ENCODE data around the gene CABP4.

CABP4 gene

GRCh38 chr11:67436459-67437081 is 18.6 kb upstream of the CABP4 start:
- peak; percentile 54 for DNase-seq

GRCh38 chr11:67437082-67437808 is 17.9 kb upstream of the CABP4 start, which contains the start of gene PTPRCAP:
Gene PTPRCAP, minus strand, starts transcription at chr11:67437682. Its CDS starts 63 bp downstream, at chr11:67437619.
- peak; percentile 28 for DNase-seq

GRCh38 chr11:67437809-67438157 is 17.4 kb upstream of the CABP4 start:
- no peak for DNase-seq

DNA sequence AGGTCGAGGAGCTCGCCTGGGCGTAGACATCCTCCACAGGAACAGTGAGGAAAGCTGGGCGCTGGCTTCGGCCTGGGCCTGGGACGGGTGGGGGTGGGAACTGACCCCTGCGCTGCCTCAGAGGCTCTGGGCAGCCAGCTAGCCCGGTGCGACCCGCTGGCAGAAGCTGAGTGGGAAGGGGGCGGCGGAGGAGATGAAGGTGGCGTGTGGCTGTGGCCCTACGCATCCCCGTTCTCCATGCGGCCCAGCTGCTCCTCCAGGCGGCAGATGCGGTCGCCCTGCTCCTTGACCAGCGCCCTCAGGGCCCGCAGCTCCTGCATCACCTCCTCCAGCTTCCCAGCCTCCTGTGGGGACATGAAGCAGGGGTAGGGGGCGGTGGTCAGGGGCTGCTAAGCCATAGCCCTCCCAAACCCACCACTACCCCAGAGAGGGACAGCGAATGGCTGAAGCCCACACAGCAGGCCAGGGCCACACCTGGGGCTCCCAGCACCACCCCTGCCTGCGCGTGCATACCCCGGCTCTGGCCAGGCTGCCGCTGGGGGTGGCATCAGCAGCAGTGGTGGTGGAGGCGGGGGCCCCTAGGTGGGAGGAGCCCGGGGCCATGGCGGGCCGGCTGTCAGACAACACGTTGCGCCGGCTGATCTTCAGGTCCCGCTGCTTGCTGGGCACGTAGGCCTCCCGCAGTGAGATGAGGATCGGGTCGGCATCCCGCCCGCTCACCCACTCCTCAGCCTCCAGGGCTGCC is 16.8 kb upstream of the CABP4 start:
- DNase-seq, result no peak

DNA sequence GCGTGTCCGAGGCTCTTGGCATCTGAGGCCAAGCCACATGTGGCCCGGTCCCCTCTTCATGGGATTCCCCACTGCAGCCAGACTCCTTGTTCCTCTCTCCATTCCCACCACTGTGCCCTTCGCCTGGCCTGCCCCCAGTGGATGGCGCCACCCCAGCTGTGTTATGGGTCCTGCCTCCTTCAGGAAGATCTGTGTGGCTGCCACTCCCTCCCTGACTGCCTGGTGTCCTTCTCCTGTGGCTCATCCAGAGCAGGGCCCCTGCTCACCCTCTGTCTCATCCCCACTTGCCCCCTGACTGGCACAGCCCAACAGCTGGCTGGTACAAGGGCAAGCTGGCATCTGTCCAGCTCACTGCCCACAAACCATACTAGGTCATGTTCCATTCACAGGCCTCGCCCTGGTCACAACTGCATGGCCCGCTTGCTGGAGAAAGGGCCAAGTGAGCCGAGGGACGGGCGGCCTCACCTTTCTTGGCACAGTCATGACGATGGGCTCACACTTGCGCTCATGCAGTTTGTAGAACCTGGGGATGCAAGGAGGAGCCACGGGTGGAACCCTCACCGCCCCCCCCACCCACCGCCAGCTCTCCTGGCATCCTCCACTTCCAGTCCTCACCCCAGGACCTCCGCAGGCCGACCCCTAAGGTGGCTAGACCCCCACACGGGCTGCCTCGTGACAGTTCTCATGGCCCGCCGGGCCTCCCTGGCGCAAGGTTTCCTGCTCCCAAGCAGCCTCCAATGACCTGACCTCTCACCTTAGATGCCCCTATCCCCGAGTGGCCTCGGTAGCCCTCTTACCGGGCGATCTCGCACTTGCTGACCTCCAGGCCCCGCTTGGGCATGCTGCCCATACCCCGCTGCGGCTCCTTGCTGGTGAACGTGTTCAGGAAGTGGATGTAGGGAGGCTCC is 15.6 kb upstream of the CABP4 start:
- DNase-seq, result peak; percentile 29

GRCh38 chr11:67440229-67441097 is 14.7 kb upstream of the CABP4 start:
- no peak for DNase-seq

DNA sequence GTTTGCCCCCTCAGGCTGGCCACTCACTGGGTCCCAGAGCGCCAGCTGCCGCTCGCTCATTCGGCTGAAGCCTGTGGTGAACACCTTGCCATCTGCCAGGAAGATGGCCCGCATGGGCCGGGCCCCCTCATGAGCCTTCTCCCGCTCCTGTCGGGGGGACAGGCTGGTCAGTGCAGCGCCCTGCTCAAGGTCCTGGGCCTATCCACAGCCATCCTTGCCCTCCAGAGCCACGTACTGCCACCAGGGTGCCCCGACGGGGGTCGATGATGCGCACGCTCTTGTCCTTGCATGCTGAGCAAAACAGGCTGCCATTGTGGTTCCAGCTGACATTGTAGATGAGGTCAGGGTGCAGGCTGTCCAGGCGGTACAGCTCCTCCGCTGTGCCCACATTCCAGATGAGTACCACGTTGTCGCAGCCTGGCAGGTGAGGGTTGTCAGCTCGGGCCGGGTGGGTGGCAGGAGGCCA is 14.0 kb upstream of the CABP4 start:
- DNase-seq, result no peak

DNA sequence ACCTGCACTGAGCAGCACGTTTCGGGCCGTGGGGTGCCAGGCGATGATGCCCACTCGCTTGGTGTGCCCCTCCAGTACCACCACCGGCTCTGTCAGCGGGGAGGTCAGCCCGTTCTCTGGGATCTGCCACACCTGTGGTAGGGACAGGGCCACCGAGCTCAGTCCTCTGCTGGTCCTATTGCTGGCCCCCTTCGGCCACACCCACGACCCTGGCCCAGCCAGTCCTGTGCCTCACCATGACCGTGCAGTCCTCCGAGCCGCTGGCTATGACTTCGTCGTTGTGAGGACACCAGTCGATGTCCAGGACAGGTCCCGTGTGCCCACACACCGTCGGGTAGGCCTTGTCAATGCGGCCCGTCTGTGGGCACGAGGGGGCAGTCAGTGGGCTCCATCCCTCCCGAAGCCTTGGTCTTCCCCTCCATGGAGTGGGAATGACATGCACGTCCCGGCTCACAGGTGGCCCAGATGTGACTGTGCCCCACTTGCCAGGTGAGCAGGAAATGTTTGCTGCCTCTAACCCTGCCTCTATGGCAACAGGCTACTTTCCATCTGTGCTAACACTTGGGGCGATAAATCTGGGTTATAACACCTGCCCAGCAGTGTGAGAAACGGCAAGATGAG is 13.3 kb upstream of the CABP4 start:
- no peak for DNase-seq

GRCh38 chr11:67442504-67443404 is 12.4 kb upstream of the CABP4 start:
- no peak for DNase-seq

- no peak for DNase-seq
Observed at GRCh38 chr11:67445515-67445914, 9.6 kb upstream of the CABP4 start.

DNA sequence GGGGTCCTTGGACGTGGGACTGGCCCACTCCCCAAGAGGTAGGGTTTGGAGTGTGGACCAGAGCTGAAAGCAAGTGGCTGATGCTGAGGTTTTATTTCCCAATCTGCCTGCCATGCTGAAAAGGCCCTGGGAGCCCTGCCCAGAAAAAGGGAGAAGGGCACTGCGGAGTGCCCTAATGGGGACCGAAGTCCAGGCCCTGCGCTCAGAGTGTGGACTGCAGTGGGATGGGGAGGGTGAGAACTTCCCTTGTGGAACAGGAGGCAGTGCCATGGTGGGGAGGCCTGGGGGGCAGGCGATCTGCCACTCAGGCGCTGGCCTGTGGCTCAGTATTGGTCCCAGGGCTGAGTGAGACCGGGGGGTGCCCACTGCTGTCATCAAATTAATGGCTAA is 6.9 kb upstream of the CABP4 start:
- no peak for DNase-seq

DNA sequence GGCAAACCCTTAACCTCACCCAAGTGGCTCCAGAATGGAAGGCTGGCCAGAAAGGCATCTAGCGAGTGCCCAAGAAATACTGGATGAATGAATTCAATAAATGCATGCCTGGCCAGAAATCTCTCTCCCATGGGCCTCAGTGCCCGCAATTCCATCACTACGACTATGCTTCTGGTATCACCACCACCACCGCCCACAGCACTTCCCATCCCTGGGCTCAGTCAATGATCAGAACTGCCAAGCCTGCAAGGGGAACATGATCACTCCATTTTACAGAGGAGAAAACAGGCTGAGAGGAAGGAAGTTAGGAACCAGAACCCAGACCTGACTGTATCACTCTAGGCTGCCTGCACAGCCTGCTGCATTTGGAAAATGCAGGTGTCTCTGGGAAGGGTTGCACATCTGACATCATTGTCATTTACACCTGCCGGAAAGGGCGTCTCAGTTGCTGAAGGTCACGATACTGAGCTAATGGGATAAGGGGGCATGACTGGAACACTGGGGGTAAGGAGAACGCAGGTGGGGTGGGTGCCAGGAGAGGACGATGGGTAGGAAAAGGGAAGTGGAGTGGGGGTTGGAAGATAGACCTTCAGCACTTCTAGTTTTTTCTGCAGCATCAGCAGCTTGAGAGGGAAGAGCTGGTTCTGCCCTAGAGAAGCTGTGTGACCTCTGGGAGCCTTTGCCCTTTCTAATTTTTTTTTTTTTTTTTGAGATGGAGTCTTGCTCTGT is 5.9 kb upstream of the CABP4 start:
- DNase-seq, result no peak

DNA sequence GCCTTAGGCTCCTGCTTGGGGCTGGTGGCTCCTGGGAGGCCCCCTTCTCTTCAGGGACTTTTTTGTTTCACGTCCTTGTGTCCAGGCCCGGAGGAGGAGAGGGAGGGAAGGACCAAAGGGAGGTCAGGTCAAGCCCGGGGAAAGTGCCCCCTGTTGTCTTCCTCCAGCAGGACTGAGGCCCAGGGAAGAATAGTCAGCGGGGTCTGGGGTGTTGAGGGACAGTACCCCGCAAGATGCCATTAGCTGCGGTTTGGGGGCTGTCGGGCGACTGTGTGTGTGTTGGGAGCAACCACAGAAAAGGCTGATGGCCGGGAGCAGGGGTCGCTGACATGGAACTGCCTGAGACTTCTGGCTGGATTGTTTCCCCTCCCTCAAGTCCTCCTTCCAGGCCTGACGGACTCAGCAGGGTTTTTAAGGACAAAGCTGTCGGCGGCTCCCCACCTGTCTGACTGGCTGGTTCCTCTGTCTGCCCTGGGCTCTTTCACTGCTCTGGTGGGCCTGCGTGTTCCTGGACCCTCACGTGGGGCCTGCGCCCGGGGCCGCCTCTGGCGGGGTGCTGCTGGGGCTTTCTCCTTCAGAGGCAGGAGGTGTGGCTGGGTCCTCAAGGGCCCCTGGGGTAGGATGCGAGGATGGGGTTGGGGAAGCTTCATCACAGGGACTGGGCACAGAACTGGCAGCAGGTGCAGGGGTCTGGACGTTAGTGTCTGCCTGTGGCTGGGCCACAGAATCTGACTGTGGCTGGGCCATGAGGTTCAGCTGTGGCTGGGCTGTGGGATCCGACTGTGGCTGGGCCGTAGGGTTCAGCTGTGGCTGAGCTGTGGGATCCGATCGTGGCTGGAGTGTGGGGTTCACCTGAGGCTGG is 4.1 kb upstream of the CABP4 start:
- no peak for DNase-seq

- no peak for DNase-seq
Observed at GRCh38 chr11:67451658-67451976, 3.5 kb upstream of the CABP4 start.

DNA sequence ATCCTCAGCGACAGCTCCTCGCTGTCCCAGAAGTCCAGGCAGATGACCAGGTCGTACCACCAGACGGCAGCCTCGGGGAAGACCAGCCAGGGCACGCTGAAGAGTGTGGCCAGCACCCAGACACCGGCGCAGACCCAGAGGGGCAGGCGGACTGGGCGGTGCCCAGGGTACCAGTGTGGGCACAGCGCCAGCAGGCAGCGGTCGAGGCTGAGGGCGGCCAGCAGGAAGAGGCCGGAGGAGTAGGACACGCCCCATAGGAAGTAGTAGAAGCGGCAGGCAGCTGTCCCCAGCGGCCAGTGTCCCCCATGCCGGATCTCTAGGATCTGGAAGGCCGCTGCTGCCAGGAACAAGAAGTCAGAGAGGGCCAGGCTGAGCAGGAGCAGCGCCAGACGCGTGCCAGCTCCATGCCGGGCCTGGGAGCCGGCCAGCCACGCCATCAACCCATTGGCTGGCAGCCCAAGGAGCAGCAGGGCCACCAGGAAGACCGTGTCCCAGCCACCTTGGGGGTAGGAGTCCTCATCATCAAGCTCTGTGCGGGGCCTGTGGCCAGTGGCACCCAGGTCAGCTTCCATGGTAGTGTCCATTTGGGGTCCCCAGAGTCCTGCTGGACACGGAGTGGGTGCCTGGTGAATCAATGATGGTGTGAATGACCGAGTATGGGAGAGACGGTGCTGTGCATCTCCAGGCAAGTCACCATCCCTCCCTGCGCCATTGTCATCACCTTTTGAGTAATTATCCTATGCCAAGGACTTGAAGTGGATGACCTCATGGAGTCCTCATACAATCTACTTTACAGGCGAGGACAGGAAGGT is 2.8 kb upstream of the CABP4 start, which contains the start of gene GPR152:
Gene GPR152, minus strand, starts transcription at position 589 of the 812 bp plus-strand sequence. Its CDS starts 5 bp downstream, at position 584.
- no peak for DNase-seq

DNA sequence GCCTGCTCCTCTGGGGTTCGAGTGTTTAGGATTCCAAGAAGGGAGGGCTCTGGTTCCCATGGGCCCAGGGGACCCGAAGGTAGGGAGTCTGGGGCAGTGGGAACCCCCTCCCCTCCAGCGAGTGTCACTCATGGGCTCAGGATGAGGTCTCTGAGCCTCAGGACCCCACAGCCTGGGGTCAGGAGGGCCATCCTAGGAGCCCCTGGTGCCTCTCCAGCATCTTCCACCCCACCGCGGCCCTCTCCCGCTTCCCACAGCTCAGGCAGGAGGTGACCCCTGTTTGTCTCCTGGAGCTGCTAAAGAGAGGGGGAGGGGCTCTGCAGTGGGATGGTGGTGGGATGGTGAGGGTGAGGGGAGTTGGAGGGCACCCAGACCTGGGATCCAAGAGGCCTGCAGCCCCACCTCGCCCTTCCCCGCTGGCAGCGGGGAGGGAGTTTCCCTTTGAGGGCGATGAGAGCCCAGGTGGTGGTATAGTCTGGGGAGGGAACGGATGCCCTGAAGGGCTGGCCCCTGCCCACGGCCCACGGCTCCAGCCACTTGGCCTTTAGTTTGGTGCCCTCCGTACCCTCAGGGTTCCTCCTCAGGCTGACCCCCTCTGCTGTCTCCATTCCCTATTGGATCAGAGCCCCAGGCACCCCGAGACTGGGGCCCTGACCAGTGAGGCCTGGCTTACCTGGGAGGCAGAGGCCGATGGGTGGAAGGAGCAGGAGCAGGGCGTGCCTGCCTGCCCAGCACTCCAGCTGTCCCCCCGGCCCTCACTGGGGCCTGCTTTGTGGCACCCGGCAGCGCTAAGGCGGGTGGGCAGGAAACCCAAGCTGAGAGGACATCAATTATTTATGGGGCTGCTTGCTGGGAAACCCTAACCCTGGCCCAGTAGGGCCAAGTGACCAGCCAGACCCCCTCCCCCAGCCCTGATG is 1.1 kb upstream of the CABP4 start:
- no peak for DNase-seq

Measured in fibroblast of skin of scalp (primary cell).